ENCODE results near the gene CC2D1B. TPM values are rescaled to one million over a fixed set of nuclear protein-coding genes. Genes with fewer than 3 reads are reported as not detected.

CC2D1B gene
- polyA plus RNA-seq, 6 donors from 2014 or later: 3.8 to 9.8 (median 4.5) TPM

DNA sequence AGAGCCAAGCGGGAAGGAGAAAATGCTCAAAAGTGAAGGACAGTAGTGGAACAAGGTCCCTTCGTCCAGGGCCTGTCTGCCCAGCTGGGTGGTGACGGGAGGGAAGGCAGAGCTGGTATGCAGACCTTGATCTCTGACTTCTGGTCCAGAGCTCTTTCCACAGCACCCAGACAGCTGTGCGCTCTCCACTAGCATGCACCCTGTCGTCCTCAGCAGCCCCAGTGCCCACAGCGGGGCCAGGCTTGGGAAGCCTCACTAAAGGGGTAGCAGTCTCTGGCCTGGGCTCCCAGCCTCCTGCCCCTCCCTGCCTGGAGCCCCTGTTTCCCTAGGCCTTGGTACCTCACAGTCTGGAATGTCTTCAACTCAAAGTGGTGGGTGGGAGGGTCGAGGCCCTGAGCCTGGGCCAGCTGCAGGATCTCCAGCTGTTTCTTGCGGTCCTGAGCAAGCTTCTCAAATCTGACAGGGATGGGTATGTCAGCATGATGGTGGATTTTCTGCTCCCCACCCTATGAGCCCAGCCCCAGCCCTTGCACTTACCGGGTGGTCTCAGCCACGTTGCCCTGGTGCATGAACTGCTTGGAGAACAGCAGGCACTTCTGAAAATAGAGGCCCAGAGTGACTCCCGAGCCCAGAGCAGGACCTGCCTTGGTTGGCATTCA lies 10.0 kb downstream of the CC2D1B start:
- Mint-ChIP-seq H3K4me1 (peaks cover 0 to 11% (median 0%) of the 10 kb centered on the region in 3 donors), H3K27ac (no peak overlapping the region), H3K4me3 (peak overlapping the region in 1 of 8 donors; percentile 3), H3K27me3 (no peaks in the 10 kb centered on the region), H3K9me3 (no peaks in the 10 kb centered on the region), H3K36me3 (peaks cover 11 to 47% of the 10 kb centered on the region in 2 donors)
- ATAC-seq (ENCODE audit: low read depth in 2 of 2): no peak
- no peak for DNase-seq

DNA sequence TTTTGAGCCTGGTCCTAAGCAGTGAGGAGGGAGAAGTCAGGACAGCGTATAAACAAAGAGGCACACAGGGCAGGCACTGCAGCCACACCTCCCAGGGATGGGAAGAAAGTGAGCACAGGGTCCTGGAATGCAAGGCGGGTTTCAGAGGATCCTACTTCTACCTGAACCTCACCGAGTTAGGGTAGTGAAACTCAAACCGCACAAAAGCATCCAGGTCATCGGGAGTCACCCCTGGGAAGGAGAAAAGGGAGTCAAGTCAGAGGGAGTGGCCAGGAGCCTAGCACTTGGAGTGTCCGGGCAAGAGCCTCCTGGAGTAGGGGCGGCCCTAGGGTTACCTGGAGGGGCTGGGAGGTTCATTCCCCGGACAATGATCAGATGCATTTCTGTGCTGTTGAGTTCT lies 10.6 kb downstream of the CC2D1B start:
- Mint-ChIP-seq H3K4me1 (peaks cover 0 to 11% (median 0%) of the 10 kb centered on the region in 3 donors), H3K27me3 (no peaks in the 10 kb centered on the region), H3K9me3 (no peaks in the 10 kb centered on the region), H3K36me3 (peaks cover 11 to 46% of the 10 kb centered on the region in 2 donors), H3K27ac (no peak overlapping the region), H3K4me3 (peak overlapping the region in 2 of 8 donors; percentile 3 to 77)
- no peak for DNase-seq
- ATAC-seq (ENCODE audit: low read depth in 2 of 2): no peak

DNA sequence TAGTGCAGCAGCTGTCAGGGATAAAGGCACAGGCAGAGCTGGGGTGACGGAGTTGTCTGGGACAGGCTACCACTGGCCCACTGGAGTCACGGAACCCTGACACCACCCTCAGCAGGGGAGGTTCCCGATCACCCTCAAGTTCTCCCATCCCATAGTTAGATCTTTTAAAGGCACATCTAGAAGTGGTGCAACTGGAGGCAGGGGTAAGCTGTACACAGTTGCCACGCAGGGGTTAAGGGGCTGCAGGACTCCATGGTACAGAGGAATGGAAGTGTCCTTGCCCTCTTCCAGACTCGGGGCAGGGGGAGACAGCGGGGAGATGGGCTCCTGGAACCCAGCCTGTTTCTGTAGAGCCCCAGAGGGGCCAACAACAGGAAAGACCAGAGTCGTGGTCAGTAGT lies 13.3 kb downstream of the CC2D1B start:
- H3K27ac Mint-ChIP-seq: peak overlapping the region in 4 of 6 donors; percentile 5 to 58 (median 42)
- no peaks in the 10 kb centered on the region for H3K9me3 Mint-ChIP-seq
- H3K27me3 Mint-ChIP-seq: no peaks in the 10 kb centered on the region
- H3K4me1 Mint-ChIP-seq: peaks cover 0 to 14% (median 6%) of the 10 kb centered on the region in 3 donors
- ATAC-seq (ENCODE audit: low read depth in 2 of 2): no peak
- peak overlapping the region in 1 of 8 donors; percentile 55 for H3K4me3 Mint-ChIP-seq
- no peak for DNase-seq
- peaks cover 11 to 46% of the 10 kb centered on the region in 2 donors for H3K36me3 Mint-ChIP-seq

DNA sequence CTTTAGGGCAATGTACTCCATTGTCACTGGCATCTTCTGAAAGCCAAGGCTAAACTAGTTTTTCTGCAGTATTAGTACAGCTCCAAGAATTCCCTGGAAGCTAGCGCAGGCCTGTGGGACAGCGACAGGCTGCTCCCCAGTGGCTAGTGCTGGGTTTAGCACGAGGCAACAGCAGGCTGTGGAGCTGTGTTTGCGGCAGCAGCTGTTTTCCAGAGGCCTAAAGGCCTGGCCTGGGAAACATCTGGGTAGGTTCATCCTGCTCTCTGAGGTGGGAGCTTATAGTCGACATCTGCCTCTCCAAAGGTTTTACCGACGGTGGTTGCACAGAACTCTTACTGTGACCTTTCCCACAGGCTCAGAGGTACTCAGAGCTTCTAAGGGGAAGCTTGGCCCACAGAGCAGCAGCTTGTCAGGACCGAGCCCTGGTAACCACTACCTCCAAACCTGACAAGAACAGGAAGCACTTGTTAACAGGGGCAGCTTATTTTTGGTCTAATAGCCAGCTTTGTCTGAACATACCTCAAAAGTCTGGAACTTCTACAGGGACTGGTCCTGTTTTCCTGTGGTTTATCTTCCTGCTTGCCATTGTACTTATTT lies 17.2 kb downstream of the CC2D1B start:
- no peak for ATAC-seq (ENCODE audit: low read depth in 2 of 2)
- Mint-ChIP-seq H3K4me3 (no peak overlapping the region), H3K36me3 (peaks cover 0 to 14% of the 10 kb centered on the region in 2 donors)

DNA sequence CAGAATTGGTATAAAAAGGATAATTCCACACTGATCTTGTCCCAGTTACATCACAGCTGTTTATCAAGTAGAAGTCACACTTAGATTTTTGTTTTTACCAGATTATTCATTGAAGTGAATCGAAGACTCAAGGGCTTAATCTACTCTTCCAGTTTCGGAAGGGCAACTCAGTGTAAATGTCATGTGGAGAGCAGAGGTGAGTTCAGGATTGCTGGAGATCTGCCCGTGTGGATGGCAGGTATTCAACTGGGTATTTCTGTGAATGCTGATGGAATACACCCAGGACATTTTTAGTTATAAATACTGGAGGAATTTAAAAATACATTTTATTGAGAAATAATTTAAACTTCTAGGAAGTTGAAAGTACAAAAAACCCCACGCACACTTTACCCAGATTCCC lies 19.4 kb downstream of the CC2D1B start:
- no peaks in the 10 kb centered on the region for H3K9me3 Mint-ChIP-seq
- H3K4me1 Mint-ChIP-seq: peaks cover 0 to 9% (median 5%) of the 10 kb centered on the region in 3 donors
- H3K27ac Mint-ChIP-seq: no peak overlapping the region
- no peaks in the 10 kb centered on the region for H3K27me3 Mint-ChIP-seq
- no peaks in the 10 kb centered on the region for H3K36me3 Mint-ChIP-seq
- no peak overlapping the region for H3K4me3 Mint-ChIP-seq
- no peak for ATAC-seq (ENCODE audit: low read depth in 2 of 2)
- no peak for DNase-seq

More for the DNA sequence above, 17.2 kb downstream of the CC2D1B start:
- Mint-ChIP-seq H3K4me1 (peaks cover 0 to 9% (median 8%) of the 10 kb centered on the region in 3 donors), H3K27me3 (no peaks in the 10 kb centered on the region), H3K9me3 (no peaks in the 10 kb centered on the region), H3K27ac (peak overlapping the region in 1 of 6 donors; percentile 4)
- DNase-seq: no peak

DNA sequence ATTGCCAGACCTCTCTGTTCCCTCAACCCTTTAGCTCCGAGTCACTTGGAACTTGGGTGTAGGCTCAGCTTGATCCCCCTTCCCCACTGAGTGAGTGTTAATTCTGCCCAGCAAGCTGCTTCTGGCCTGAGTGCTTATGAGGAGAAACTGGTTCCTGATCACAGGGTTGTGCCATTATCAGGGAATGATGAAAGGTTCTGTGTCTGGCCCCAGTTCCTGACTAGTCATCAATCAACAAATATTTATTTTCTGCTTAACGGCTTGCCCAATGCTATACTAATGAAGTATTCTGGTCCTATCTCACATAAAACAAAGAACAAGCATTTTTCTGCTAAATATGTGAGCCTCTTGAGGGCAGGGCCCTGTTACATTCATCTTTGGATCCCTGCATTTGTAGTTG lies 20.8 kb downstream of the CC2D1B start:
- Mint-ChIP-seq H3K9me3 (no peaks in the 10 kb centered on the region), H3K27ac (no peak overlapping the region), H3K4me3 (no peak overlapping the region), H3K27me3 (no peaks in the 10 kb centered on the region), H3K4me1 (peaks cover 0 to 9% (median 5%) of the 10 kb centered on the region in 3 donors), H3K36me3 (no peaks in the 10 kb centered on the region)
- ATAC-seq (ENCODE audit: low read depth in 2 of 2) (no peak), DNase-seq (no peak)

DNA sequence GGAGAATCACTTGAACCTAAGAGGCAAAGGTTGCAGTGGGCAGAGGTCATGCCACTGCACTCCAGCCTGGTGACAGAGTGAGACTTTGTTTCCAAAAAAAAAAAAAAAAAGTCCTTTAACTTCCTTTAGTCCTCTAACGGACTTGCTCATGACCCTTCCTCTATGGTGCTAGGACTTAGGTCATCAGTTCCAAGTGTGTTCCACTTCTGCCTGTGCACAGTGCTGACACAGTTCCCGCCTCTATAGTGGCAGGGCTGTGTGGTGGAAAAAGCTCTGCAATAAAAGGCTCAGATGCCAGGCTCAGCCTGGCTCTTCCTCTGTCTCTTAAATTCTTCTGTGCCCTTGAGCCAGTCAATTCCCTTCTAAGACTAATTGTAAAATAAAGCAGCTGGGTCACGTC lies 22.0 kb downstream of the CC2D1B start:
- ATAC-seq (ENCODE audit: low read depth in 2 of 2) (no peak), DNase-seq (no peak)
- Mint-ChIP-seq H3K27me3 (no peaks in the 10 kb centered on the region), H3K27ac (no peak overlapping the region), H3K36me3 (no peaks in the 10 kb centered on the region), H3K9me3 (no peaks in the 10 kb centered on the region), H3K4me3 (no peak overlapping the region), H3K4me1 (peaks cover 0 to 9% (median 5%) of the 10 kb centered on the region in 3 donors)

DNA sequence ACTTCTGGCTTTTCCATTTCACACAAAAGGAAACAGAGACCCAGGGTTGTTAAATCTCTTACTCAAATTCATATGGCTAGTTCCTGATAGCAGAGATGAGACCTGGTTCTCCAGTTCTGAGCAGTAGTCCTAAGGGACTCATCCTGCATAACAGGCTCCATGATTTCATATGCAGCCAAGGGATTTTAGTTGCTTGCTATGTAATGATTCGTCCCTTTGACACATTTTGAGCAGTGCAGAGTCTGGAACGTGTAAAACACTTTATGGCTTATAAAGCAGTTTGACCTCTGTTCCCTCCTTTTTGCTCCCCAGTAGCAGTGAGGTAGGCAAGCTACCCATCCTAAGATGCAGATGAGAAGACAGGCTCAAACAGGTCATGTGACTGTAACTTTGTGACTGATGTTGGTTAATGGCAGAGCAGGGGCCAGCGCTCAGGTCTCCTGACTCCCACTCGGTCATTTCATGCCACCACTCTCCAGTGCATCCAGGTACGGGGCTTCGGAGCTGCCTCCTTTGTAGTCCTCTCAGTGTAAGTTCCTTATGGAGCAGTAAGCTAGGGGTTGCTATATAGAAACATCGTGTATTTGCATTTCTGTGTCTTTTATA lies 24.2 kb downstream of the CC2D1B start:
- Mint-ChIP-seq H3K27ac (no peak overlapping the region), H3K9me3 (no peaks in the 10 kb centered on the region), H3K27me3 (no peaks in the 10 kb centered on the region), H3K4me1 (no peaks in the 10 kb centered on the region), H3K4me3 (no peak overlapping the region), H3K36me3 (no peaks in the 10 kb centered on the region)
- no peak for ATAC-seq (ENCODE audit: low read depth in 2 of 2)
- no peak for DNase-seq

DNA sequence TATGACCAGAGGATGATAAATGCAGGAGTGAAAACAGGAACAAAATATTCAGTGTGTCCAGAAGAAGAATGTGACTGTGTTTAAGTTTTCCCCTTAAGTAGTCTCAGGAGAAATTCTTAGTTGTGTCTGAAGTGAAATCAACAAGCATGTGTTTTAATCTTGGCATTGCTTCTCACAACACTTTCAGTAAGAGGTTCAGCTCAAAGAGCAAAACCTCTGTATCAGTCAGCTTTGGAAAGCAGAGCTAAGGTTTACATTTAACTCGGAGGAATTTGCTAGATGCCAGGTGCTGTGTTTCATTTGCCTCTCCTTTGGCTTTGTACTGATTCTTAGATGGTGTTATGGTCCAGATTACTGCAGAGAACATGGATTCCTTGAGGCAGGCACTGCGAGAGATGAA lies 28.6 kb downstream of the CC2D1B start:
- no peak overlapping the region for H3K27ac Mint-ChIP-seq
- no peaks in the 10 kb centered on the region for H3K36me3 Mint-ChIP-seq
- H3K4me3 Mint-ChIP-seq: no peak overlapping the region
- ATAC-seq (ENCODE audit: low read depth in 2 of 2) (no peak), DNase-seq (no peak)
- no peaks in the 10 kb centered on the region for H3K9me3 Mint-ChIP-seq
- H3K27me3 Mint-ChIP-seq: no peaks in the 10 kb centered on the region
- H3K4me1 Mint-ChIP-seq: no peaks in the 10 kb centered on the region

DNA sequence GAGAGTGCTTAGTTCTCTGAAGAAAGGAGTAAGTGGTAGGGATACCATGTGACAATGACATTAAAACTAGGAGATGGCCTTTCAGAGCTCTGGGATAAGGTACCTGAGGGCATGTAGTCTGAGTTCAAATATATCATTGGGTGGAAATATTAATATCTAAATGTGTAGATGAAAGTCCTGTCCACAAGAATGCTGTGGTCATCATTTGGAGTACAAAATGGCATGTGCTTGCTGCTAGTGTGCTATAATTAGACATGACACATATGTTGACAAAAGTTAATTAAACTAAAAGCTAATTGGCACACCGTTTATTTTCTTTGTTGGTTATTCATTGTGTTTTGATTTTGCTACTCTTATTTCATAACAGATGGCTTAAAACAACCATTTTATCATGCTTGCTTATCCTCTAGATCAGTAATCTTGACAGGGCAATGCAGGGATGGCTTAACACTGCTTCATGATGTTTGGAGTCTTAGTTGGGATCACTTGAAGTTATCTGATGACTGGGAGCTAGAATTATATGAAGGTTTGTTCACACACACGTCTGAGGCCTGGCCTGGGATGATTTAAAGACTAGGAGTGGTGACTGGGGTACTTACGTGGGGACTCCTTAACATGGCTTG lies 31.0 kb downstream of the CC2D1B start:
- Mint-ChIP-seq H3K27me3 (no peaks in the 10 kb centered on the region), H3K9me3 (no peaks in the 10 kb centered on the region), H3K27ac (no peak overlapping the region), H3K4me3 (no peak overlapping the region), H3K36me3 (no peaks in the 10 kb centered on the region), H3K4me1 (no peaks in the 10 kb centered on the region)
- DNase-seq: no peak
- ATAC-seq (ENCODE audit: low read depth in 2 of 2): no peak

DNA sequence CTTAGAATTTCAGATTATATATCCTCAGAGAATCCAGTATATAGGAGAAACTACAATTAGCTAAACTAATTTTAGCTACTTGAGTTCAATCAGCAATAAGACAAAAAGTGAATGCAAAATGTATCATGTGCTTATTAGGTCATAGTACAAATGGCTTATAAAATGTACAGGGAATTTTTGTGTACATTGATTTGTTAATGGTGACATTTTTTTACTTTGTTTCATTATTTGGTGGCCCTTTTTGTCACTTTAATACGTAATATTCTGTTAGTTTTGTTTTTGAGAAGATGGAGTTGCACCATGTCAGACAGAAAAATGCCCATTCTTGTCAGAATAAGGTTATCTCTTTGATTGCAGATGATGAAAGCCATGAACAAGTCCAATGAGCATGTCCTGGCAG lies 33.6 kb downstream of the CC2D1B start:
- no peak for ATAC-seq (ENCODE audit: low read depth in 2 of 2)
- Mint-ChIP-seq H3K4me1 (no peaks in the 10 kb centered on the region), H3K4me3 (no peak overlapping the region), H3K27ac (no peak overlapping the region), H3K27me3 (no peaks in the 10 kb centered on the region), H3K9me3 (no peaks in the 10 kb centered on the region), H3K36me3 (no peaks in the 10 kb centered on the region)
- DNase-seq: no peak

DNA sequence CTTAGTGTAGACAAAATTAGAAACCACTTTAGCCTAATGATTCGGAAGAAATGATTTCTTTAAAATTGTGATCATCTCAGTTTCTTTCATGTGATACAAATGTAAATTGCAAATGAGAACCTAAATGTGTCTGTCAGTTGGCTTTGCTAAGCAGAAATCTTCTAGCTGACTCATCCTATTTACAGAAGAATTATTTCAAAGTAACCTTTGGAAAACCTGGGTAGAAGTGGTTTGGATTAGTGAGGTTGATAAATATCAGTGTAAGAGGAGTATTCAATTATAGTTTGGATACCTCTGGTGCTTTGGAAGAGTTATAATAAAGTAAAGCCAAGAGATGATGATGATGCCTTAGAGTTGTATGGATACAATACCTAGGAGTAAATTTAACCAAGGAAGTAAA lies 37.4 kb downstream of the CC2D1B start:
- H3K4me1 Mint-ChIP-seq: no peaks in the 10 kb centered on the region
- no peaks in the 10 kb centered on the region for H3K36me3 Mint-ChIP-seq
- H3K4me3 Mint-ChIP-seq: no peak overlapping the region
- H3K9me3 Mint-ChIP-seq: no peaks in the 10 kb centered on the region
- H3K27me3 Mint-ChIP-seq: no peaks in the 10 kb centered on the region
- no peak overlapping the region for H3K27ac Mint-ChIP-seq
- ATAC-seq (ENCODE audit: low read depth in 2 of 2) (no peak), DNase-seq (no peak)

DNA sequence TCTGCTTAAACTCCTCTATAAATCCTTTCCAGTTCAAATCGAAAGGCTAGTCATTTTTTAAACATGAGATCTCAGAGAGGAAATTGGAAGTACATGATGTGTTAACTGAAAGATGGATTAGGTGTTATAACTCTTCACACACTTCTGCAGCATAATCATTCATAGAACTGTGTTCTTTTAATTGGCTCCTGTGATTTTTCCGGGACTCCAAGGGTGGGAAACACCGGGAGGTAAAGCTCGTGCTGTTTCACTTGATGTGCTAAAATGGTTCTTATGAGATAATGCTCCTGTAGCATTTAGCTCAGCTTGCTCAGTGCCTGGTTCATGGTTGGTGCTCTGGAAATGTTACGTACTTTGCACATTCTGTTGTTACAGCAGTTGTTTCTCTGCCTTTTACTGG lies 40.2 kb downstream of the CC2D1B start:
- no peak overlapping the region for H3K27ac Mint-ChIP-seq
- H3K27me3 Mint-ChIP-seq: no peaks in the 10 kb centered on the region
- DNase-seq (no peak), ATAC-seq (ENCODE audit: low read depth in 2 of 2) (no peak)
- H3K36me3 Mint-ChIP-seq: no peaks in the 10 kb centered on the region
- no peaks in the 10 kb centered on the region for H3K4me1 Mint-ChIP-seq
- H3K4me3 Mint-ChIP-seq: no peak overlapping the region
- H3K9me3 Mint-ChIP-seq: peaks cover 0 to 4% (median 0%) of the 10 kb centered on the region in 7 donors

DNA sequence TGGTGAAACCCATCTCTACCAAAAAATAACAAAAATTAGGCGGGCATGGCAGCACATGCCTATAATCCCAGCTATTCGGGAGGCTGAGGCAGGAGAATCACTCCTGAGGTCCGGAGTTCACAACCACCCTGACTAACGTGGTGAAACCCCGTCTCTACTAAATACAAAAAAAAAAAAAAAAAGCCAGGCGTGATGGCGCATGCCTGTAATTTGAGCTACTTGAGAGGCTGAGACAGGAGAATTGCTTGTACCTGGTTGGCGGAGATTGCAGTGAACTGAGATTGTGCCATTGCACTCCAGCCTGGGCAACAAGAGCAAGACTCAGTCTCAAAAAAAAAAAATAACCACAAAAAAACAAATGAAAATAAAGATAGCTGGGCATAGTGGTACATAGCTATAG lies 42.3 kb downstream of the CC2D1B start:
- Mint-ChIP-seq H3K36me3 (no peaks in the 10 kb centered on the region), H3K27me3 (no peaks in the 10 kb centered on the region), H3K4me1 (no peaks in the 10 kb centered on the region), H3K9me3 (peaks cover 0 to 4% (median 0%) of the 10 kb centered on the region in 7 donors), H3K4me3 (no peak overlapping the region), H3K27ac (no peak overlapping the region)
- ATAC-seq (ENCODE audit: low read depth in 2 of 2) (no peak), DNase-seq (no peak)
